GM21576 (cell line): Measurements from ENCODE around the gene RFNG.

ENCODE experiments used
- ATAC-seq: cut with Tn5 transposase; IDR thresholded peaks from one replicate; pipeline ENCODE4 v1.9.1; 2021; ENCODE audit warnings: mild to moderate bottlenecking, moderate library complexity; ENCODE audit not compliant: unreplicated experiment

The RFNG gene

DNA sequence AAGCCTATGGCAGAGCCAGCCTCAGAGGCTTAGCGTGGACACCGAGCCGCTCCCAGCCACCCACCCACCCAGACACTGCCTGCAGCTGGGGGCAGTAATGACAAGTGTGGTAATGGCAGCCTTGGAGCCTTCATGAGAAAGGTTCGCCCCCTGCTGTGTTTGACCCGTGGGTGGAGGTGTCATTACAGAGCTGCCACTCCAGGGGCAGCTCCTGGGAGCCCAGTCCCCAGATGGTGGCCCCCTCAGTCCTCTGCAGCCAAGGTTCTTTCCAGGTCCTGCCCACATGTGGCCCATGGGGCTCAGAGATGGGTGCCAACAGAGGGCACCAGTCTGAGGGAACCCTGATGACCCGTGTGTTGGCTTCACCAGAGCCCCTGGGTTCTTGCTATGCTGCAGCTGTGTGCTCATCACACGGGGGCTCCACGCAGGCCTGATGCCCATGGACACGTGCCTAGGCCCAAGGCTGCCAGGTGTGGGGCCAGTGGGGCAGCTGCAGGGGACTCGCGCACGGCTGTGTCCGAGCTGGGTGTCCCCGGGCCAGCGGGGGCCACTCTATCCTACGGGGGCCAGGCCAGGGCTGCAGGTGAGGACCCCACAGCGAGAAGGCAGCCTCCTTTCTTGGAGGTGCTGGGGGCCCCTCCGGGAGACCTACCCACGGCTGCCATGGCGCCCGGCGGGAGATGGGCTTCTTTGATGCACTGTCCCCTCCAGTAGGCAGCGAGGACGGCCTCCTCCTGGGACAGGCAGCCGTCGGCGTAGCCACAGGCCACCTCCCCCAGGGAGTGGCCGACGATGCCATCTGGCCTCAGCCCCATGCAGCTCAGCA lies 38.3 kb upstream of the RFNG start:
- no peak for ATAC-seq

DNA sequence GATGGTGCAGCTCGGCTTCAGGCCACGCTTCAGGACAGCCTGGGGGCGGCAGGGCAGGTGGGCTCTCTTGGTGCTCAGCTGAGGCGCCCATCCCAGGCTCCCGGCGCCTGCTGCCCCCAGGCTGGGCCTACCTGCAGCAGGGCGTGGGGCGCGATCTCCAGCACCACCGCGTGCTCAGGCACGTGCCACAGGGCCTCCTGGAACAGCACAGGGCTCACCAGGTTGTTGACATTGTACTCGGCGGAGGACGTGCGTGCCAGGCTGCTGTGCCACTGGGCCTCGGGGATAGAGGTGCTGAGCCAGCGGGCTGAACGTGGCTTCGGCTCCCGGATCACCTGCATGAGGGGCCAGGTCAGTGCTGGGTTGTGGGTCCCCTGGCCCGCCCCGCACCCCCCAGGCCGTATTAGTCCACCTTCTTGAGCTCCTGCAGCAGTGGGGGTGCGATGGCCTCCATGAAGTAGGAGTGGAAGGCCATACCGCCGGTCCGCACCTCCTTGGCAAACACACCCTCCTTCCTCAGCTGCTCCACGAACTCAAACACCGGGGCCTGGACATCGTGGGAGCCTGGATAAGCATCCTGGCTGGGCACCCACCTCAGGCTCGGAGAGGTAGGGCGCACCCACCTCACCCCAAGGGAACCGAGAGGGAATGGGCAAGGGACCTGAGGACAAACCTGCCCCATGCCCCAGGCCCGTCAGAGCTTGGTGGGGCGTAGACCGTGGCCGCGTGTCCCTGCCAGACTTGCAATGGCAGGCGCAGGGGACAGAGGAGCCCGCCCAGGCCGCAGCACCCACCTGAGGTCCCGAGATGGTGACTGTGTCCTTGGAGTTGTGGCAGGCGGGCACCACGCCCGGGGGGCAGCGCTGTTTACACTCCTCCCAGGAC lies 37.5 kb upstream of the RFNG start:
- no peak for ATAC-seq

- no peak for ATAC-seq
These were observed 36.6 kb upstream of the RFNG start for GRCh38 chr17:82087961-82088837.

- ATAC-seq, result no peak
These were observed 35.6 kb upstream of the RFNG start for GRCh38 chr17:82086941-82087906.

GRCh38 chr17:82085931-82086764 lies 34.5 kb upstream of the RFNG start:
- no peak for ATAC-seq

DNA sequence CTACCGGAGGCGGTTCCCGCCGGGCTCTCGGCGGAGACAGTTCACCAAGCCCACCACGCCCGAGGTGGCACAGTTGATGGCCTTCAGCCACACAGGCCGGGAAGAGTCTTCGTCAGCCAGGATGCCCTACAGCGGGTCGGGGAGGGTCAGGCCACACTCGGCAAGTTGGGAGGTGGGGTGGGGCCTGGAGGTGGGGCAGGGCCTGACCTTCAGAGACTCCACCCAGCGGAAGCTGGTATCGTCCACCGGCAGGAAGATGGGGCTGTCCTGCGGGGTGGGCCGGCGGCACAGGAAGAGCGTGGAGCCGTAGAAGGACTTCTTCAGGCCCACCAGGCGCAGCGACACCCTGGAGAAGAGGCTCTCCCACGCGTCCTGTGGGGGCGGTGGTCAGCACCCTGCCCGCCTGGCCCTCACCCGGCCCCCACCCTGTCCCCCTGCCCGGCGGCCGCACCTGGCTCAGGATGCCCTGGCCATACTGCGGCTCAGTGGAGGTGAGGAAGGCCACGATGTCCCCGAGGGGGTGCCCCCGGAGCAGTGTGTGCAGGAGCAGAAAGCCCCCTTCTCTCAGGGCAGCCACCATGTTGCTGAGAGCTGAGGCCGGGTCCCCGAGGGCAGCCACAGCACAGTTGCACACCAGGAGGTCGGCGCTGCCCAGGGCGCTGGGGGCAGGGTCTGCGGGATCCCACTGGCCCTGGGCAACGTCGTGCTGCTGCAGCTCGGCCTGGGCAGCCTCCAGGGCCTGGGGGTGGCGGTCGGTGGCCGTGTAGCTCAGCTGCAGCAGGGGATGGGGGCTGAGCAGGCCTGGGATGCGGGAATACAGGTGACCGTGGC lies 33.6 kb upstream of the RFNG start:
- ATAC-seq, result no peak

DNA sequence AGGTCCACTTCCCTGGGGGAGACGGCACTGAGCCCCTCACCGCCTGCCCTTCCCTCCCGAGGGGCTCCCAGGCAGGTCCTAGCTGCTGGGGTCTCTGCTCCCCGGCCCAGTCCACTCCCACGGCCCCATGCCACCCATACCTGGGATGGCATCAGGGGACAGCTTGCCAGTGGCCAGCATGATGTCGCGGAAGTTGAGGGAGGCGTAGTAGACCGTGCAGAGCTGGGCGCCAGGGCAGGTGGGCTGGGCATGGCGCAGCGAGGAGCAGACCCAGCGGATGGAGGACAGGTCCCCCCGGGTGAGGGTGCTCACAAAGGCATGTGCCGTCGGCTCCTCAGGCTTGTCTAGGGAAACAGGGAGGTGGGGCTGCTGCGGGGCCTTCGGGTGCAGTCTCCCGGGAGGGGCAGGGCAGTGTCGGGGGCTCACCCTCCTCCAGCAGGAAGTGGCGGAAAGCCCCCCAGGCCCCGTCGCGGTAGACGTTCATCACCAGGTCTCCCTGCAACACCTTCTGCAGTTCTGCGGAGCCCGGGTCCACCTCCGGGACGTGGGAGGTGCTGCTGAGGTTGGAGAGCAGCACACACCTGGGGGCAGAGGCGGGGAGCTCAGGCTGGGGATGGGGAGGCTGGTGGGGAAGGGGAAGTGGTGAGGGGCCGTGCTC lies 32.9 kb upstream of the RFNG start:
- ATAC-seq, result no peak

- no peak for ATAC-seq
These were observed 32.1 kb upstream of the RFNG start for GRCh38 chr17:82083533-82084359.

DNA sequence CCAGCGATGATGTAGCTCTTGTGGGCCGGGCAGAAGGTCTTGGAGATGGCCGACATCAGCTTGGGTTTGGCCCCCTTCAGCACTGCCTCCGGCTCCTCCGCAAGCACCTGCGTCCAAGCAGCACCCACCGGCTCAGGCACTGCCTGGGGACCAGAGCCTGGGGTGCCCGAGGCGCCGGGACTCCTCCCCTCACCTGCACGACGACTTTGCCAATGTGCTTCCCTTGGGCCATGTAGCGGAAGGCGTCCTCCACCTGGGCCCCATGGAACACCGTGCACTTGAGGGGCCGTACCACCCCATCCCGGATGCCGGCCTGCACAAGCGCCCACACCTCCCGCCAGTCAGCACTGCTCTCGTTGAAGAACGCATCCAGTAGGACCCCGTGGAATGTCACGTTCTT lies 31.4 kb upstream of the RFNG start:
- no peak for ATAC-seq

DNA sequence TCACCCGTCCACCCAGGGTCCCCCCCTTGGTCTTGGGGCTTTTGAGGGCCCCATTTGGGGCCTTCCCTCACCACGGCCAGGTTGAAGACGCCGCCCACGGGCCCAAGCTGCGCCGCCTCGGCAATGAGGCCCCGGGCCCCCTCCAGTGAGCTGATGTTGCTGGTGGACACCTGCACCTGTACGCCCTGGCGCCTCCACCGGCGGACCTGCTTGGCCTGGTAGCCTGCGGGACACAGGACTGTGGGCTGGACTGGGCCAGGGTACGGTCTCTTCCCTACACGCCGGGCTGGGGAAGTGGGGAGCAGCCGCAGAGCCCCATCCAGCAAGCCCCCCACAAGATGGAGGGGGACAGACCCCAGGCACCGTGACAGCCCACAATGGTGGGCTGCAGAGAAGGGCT lies 30.8 kb upstream of the RFNG start:
- no peak for ATAC-seq

GRCh38 chr17:82081966-82082365 lies 30.4 kb upstream of the RFNG start:
- ATAC-seq, result no peak

- ATAC-seq, result no peak
These were observed 29.9 kb upstream of the RFNG start for GRCh38 chr17:82081546-82081945.

DNA sequence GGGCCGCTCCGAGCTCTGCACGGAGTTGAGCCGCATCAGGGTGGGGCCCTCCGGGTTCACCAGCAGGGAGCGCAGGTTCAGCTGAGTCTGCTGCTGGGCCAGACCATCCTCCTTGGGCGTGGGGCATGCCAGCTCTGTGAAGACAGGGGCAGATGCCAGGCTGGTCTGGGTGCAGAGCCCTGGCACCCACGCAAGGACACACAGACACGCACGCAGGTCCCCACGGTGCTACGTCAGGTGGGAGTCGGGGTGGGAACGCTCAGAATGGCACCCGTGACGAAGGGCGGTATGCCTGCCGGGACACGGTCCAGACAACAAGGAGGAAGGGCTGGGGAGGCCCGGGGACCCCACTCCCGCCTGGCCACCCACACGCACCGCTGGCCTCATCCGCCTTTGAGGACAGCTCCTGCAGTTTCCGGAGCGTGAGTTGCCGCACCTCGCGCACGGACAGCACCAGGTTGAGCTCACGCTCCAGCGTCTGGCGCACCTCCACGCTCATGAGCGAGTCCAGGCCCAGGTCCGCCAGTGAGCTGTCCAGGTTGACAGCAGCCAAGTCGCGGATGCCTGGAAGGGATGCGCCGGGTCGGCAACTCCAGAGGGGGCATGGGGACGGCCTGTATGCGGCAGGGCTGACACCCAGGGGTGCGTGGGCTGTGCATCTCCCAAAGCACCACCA lies 29.3 kb upstream of the RFNG start:
- no peak for ATAC-seq

DNA sequence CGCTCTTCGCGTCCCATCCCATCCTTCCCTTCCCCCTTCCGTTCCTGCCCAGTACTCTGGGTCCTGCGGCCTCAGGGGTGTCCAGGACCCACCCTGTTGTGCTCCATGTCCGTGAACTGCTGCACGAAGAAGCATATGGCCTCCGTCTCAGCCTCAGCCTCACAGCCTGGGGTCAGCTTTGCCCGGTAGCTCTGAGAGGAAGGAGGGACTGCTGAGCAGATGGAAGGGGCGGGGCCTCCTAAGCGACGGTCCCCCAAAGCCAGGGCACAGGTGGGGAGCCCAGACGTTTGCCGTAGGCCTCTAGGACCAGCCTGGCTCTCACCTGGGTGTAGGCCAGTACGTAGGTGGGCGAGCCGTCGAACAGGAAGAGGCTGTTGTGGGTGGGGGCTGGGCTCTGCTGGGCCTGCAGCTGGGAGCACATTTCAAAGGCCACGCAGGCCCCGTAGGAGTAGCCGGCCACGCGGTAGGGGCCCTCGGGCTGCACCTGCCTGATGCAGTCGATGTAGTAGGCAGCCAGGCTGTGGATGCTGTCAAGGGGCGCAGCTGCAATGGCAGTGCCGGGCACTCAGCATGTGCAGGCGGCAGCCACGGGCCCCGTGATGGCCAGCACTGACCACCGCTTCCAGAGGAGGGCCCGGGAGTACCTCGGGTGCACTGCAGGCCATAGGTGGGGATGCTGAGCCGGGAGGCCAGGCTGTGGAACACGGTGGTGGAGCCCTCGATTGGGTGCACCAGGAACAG lies 28.6 kb upstream of the RFNG start:
- ATAC-seq, result no peak

- no peak for ATAC-seq
These were observed 27.5 kb upstream of the RFNG start for GRCh38 chr17:82079001-82079677.
